Liver (tissue), 3 donors: ENCODE data around the gene TREX2.

Experiments
- EGR1 ChIP-seq, 2 donors: IDR thresholded peaks; 2 replicates each; pipeline ENCODE4 v1.6.1; 2016 to 2018; ENCODE audit warnings: antibody characterized with exemption in 2 of 2, low read depth in 2 of 2
- SP1 ChIP-seq: IDR thresholded peaks from 2 replicates; pipeline ENCODE4 v1.6.1; 2018; ENCODE audit warnings: antibody characterized with exemption, mild to moderate bottlenecking
- YY1 ChIP-seq: IDR thresholded peaks from 2 replicates; pipeline ENCODE4 v1.6.1; 2016; ENCODE audit warnings: antibody characterized with exemption, mild to moderate bottlenecking
- TF ChIP-seq, protein P1 (sequence below): fragments of 150-350 bp; IDR thresholded peaks from 2 replicates; pipeline ENCODE4 v1.5.1; 2017; ENCODE audit warnings: improper control_type of control experiment, low read depth, low read length; ENCODE audit not compliant: missing input control
- TF ChIP-seq, protein P2 (sequence below): IDR thresholded peaks from 2 replicates; pipeline ENCODE4 v1.6.1; 2016; ENCODE audit warnings: antibody characterized with exemption, mild to moderate bottlenecking
- TF ChIP-seq, protein P3 (sequence below): IDR thresholded peaks from 2 replicates; pipeline ENCODE4 v1.6.1; 2016; ENCODE audit warnings: antibody characterized with exemption
- donor health status: healthy.
- donor health status: healthy.

DNA sequence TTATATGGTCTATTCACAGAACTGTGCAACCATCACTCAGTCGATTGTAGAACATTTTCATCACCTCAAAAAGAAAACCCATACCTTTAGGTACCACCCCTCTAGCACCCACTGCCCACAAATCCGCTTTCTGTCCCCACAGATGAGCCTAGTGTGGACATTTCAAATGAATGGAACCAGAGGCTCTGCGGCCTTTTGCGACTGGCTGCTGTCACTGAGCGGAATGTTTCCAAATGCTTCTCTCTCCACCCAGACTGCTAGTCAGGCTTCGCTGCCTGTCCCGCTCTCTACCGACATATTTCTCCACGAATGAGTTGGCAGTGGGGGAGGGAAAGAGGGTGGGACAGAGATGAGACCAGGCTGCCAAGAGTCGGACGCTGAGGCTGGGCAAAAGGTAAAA is 47.2 kb upstream of the TREX2 start:
- TF ChIP-seq, protein P1, sequence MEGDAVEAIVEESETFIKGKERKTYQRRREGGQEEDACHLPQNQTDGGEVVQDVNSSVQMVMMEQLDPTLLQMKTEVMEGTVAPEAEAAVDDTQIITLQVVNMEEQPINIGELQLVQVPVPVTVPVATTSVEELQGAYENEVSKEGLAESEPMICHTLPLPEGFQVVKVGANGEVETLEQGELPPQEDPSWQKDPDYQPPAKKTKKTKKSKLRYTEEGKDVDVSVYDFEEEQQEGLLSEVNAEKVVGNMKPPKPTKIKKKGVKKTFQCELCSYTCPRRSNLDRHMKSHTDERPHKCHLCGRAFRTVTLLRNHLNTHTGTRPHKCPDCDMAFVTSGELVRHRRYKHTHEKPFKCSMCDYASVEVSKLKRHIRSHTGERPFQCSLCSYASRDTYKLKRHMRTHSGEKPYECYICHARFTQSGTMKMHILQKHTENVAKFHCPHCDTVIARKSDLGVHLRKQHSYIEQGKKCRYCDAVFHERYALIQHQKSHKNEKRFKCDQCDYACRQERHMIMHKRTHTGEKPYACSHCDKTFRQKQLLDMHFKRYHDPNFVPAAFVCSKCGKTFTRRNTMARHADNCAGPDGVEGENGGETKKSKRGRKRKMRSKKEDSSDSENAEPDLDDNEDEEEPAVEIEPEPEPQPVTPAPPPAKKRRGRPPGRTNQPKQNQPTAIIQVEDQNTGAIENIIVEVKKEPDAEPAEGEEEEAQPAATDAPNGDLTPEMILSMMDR: no peak
- TF ChIP-seq SP1 (no peak), EGR1 (IDR thresholded peaks at IDR 0.05; ENCODE audit: low read depth in 2 of 2) (no peak), YY1 (no peak)
- TF ChIP-seq, protein P2, sequence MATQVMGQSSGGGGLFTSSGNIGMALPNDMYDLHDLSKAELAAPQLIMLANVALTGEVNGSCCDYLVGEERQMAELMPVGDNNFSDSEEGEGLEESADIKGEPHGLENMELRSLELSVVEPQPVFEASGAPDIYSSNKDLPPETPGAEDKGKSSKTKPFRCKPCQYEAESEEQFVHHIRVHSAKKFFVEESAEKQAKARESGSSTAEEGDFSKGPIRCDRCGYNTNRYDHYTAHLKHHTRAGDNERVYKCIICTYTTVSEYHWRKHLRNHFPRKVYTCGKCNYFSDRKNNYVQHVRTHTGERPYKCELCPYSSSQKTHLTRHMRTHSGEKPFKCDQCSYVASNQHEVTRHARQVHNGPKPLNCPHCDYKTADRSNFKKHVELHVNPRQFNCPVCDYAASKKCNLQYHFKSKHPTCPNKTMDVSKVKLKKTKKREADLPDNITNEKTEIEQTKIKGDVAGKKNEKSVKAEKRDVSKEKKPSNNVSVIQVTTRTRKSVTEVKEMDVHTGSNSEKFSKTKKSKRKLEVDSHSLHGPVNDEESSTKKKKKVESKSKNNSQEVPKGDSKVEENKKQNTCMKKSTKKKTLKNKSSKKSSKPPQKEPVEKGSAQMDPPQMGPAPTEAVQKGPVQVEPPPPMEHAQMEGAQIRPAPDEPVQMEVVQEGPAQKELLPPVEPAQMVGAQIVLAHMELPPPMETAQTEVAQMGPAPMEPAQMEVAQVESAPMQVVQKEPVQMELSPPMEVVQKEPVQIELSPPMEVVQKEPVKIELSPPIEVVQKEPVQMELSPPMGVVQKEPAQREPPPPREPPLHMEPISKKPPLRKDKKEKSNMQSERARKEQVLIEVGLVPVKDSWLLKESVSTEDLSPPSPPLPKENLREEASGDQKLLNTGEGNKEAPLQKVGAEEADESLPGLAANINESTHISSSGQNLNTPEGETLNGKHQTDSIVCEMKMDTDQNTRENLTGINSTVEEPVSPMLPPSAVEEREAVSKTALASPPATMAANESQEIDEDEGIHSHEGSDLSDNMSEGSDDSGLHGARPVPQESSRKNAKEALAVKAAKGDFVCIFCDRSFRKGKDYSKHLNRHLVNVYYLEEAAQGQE: no peak
- TF ChIP-seq, protein P3, sequence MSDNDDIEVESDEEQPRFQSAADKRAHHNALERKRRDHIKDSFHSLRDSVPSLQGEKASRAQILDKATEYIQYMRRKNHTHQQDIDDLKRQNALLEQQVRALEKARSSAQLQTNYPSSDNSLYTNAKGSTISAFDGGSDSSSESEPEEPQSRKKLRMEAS: no peak
